NCI-H510A (cell line): ENCODE results near the gene SRGAP2C.
"Not testable (repeated sequence)": the region's sequence is repeated elsewhere in the genome, so short reads cannot be mapped to it uniquely, and the experiment has no call there.

Experiments
- DNase-seq: peaks from one replicate; lab custom pipeline; 2025; lab: John Stamatoyannopoulos, UW

The SRGAP2C gene

DNA sequence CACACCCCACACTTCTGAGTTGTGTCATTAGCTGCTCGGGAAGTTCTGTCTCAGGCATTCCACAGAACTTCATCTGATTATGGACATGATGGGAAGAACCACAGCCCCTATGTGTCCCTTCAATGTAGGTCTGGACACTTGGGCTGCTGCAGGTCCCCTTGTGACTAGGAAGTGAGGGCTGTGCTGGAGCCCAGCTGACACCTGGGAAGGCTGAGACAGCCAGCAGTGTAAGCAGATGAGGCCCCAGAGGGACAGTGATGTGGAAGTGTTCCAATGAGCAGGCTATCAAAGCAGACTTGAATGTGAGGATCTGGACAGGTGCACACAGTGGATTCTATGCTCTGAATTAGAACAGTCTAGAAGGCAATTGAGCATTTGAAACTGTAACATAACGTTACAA lies 239.2 kb downstream of the SRGAP2C start:
- DNase-seq: not testable (repeated sequence)

- DNase-seq: not testable (repeated sequence)
Observed at GRCh38 chr1:121433517-121433916, 248.7 kb downstream of the SRGAP2C start.

DNA sequence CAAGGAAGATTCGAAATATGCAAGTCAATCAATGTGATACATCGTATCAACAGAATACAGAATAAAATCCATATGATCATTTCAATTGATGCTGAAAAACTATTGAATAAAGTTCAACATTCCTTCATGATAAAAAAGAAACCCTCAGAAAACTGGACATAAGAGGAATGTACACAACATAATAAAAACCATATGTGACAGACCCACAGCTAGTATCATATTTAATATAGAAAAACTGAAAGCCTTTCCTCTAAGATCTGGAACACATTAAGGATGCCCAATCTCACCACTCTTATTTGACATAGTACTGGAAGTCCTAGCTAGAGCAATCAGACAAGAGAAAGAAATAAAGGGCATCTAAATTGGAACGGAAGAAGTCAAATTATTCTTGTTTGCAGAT lies 254.1 kb downstream of the SRGAP2C start:
- DNase-seq: not testable (repeated sequence)

- no peak for DNase-seq
Observed at GRCh38 chr1:121440993-121441392, 256.2 kb downstream of the SRGAP2C start.
